Endothelial cell of umbilical vein (primary cell): ENCODE measurements around the gene MMP14. TPM values are rescaled to one million over a fixed set of nuclear protein-coding genes. Genes with fewer than 3 reads are reported as not detected.

Source experiments
- BruUV-seq: library from RNA; stranded (reverse); fragments of 400-500 nt; replicated peaks from 2 replicates; lab custom pipeline; 2021; lab: Mats Ljungman, UMichigan
- CTCF ChIA-PET: fragments of 300-600, 350-600 bp; sonication (Branson Sonifier 250); formaldehyde crosslinking; loops from one replicate; lab custom pipeline; 2021; ENCODE audit warnings: antibody characterized with exemption, inconsistent platforms; lab: Charles Lee
- POLR2A ChIA-PET: fragments of 300-600, 350-600 bp; sonication (Branson Sonifier 250); formaldehyde crosslinking; loops from one replicate; lab custom pipeline; 2021; ENCODE audit warnings: antibody characterized with exemption, inconsistent platforms; lab: Charles Lee
- DNase-seq: peaks from one replicate; pipeline ENCODE4 v3.0.0-alpha.2; 2011; ENCODE audit warnings: low read depth, low spot score
- FAIRE-seq: peaks from 2 replicates; lab custom pipeline; 2011; peaks lifted over from hg19 to GRCh38; lab: Jason Lieb, UNC
- H2AFZ ChIP-seq: 2 replicates; pipeline ENCODE4 v1.6.0; 2012; ENCODE audit warnings: low read depth, low read length, control low read depth, inconsistent platforms
- H3K27ac ChIP-seq: 2 replicates; pipeline ENCODE4 v1.5.1; 2011; ENCODE audit warnings: low read depth, mild to moderate bottlenecking, control low read depth, low read length, moderate library complexity; ENCODE audit not compliant: insufficient read depth
- H3K27me3 ChIP-seq, 2 experiments: 2 replicates each; pipeline versions ENCODE4 v1.6.0 to v1.6.1; 2011; ENCODE audit warnings: low read length in 2 of 2, mixed read lengths in 1 of 2; ENCODE audit not compliant: control insufficient read depth in 2 of 2, insufficient read depth in 2 of 2
- H3K36me3 ChIP-seq, 2 experiments: 2 replicates in 1 of 2; 3 replicates in 1 of 2; pipeline ENCODE4 v1.5.1; 2011; ENCODE audit warnings: low read length in 2 of 2, mild to moderate bottlenecking in 1 of 2, moderate library complexity in 1 of 2; ENCODE audit not compliant: control insufficient read depth in 2 of 2, insufficient read depth in 2 of 2; ENCODE audit errors: extremely low read depth in 1 of 2
- H3K4me1 ChIP-seq: 3 replicates; pipeline ENCODE4 v1.5.1; 2011; ENCODE audit warnings: mild to moderate bottlenecking, low read length; ENCODE audit not compliant: control insufficient read depth, insufficient read depth; ENCODE audit errors: extremely low read depth
- H3K4me2 ChIP-seq: 2 replicates; pipeline ENCODE4 v1.6.1; 2011; ENCODE audit warnings: low read length, control low read depth, mixed read lengths; ENCODE audit not compliant: insufficient read depth
- H3K4me3 ChIP-seq, 3 experiments: fragments of 200-600 bp in 1 of 3; sonication (generic), shearing (Covaris generic) in 1 of 3; replicated peaks in 1 of 3; 2 replicates each; pipeline ENCODE4 v1.5.1; 2011 to 2016; ENCODE audit warnings: control low read depth in 3 of 3, low read length in 3 of 3, mild to moderate bottlenecking in 2 of 3, inconsistent platforms in 1 of 3, low read depth in 1 of 3, moderate library complexity in 1 of 3; ENCODE audit not compliant: insufficient read depth in 1 of 3
- H3K79me2 ChIP-seq: 2 replicates; pipeline ENCODE4 v1.6.0; 2012; ENCODE audit warnings: low read length, inconsistent platforms; ENCODE audit not compliant: control insufficient read depth, insufficient read depth
- H3K9ac ChIP-seq: replicated peaks from 2 replicates; pipeline ENCODE3; 2011; ENCODE audit warnings: low read length, control low read depth; ENCODE audit not compliant: insufficient read depth; ENCODE audit errors: extremely low read depth
- H3K9me1 ChIP-seq: replicated peaks from 3 replicates; pipeline ENCODE4 v1.6.0; 2011; ENCODE audit warnings: mild to moderate bottlenecking, low read length; ENCODE audit not compliant: control insufficient read depth, insufficient read depth; ENCODE audit errors: extremely low read depth
- H3K9me3 ChIP-seq: replicated peaks from 2 replicates; pipeline ENCODE4 v1.5.1; 2012; ENCODE audit warnings: low read length, inconsistent platforms; ENCODE audit not compliant: control insufficient read depth, insufficient read depth
- H4K20me1 ChIP-seq: replicated peaks from 2 replicates; pipeline ENCODE3; 2011; ENCODE audit warnings: mild to moderate bottlenecking, low read length; ENCODE audit not compliant: control insufficient read depth, insufficient read depth; ENCODE audit errors: extremely low read depth
- EZH2 ChIP-seq: IDR thresholded peaks from 2 replicates; pipeline ENCODE4 v1.6.1; 2012; ENCODE audit warnings: borderline replicate concordance, low read depth, mild to moderate bottlenecking, moderate library complexity, low read length, inconsistent platforms; ENCODE audit not compliant: severe bottlenecking
- FOS ChIP-seq: IDR thresholded peaks from 2 replicates; pipeline ENCODE4 v1.6.1; 2011; ENCODE audit warnings: mild to moderate bottlenecking, low read length, moderate library complexity, borderline replicate concordance; ENCODE audit not compliant: insufficient read depth
- GATA2 ChIP-seq: IDR thresholded peaks from 2 replicates; pipeline ENCODE4 v1.7.0; 2011; ENCODE audit warnings: low read depth, mild to moderate bottlenecking, moderate library complexity, mixed read lengths, low read length; ENCODE audit not compliant: insufficient read length, insufficient read depth
- JUN ChIP-seq: IDR thresholded peaks from 2 replicates; pipeline ENCODE4 v1.6.1; 2011; ENCODE audit warnings: borderline replicate concordance, low read depth; ENCODE audit not compliant: insufficient read length, insufficient read depth
- MAX ChIP-seq: IDR thresholded peaks from 2 replicates; pipeline ENCODE4 v1.6.1; 2011; ENCODE audit not compliant: insufficient read depth, insufficient read length
- MYC ChIP-seq: IDR thresholded peaks from one replicate; pipeline ENCODE4 v1.6.1; 2011; ENCODE audit warnings: mild to moderate bottlenecking, low read depth, low read length
- POLR2A ChIP-seq: IDR thresholded peaks from 2 replicates; pipeline ENCODE4 v1.6.1; 2012; ENCODE audit warnings: low read depth, mild to moderate bottlenecking, control low read depth, low read length
- POLR2AphosphoS5 ChIP-seq: IDR thresholded peaks from 2 replicates; pipeline ENCODE4 v1.6.1; 2012; ENCODE audit warnings: low read depth, mild to moderate bottlenecking, control low read depth, low read length, moderate library complexity; ENCODE audit not compliant: insufficient read depth
- dilution Hi-C: fragments of 300-500 bp; cut with MboI; formaldehyde crosslinking; loops from one replicate; pipeline ENCODE4 v1.15.0; 2019; ENCODE audit warnings: low sequenced_read_pairs; ENCODE audit not compliant: extremely low pct_ligation_motif_present
- intact Hi-C: fragments of 100-400 bp; cut with micrococcal nuclease; formaldehyde crosslinking; loops from one replicate; pipeline ENCODE4 v1.10.0; 2022
- polyA plus RNA-seq, 4 experiments: library from polyadenylated mRNA; depleted of rRNA in 3 of 4; stranded (reverse) in 3 of 4; unstranded in 1 of 4; fragments of >200 nt; gene quantifications; 2 replicates each; pipeline versions ENCODE4 v1.2.1 to v1.2.3, GENCODE V29; 2011 to 2012; ENCODE audit warnings: missing spikeins in 1 of 4
- total RNA-seq: library from RNA; stranded (reverse); gene quantifications from 2 replicates; pipeline ENCODE4 v1.2.3, GENCODE V29; 2021
- TF ChIP-seq, protein P1 (sequence below), 2 donors: IDR thresholded peaks; 1 replicate in 1 of 2; 2 replicates in 1 of 2; pipeline ENCODE4 v1.5.1; 2011; ENCODE audit warnings: low read length in 2 of 2, mild to moderate bottlenecking in 2 of 2, moderate library complexity in 2 of 2, control low read depth in 1 of 2, inconsistent platforms in 1 of 2, low read depth in 1 of 2; ENCODE audit not compliant: insufficient read depth in 1 of 2; ENCODE audit errors: extremely low read depth in 1 of 2

MMP14 gene
- total and polyA plus RNA-seq, 2 donors (not counting 3 experiments of a cell fraction or from before 2014, with no cell fraction given): 506 to 603 TPM

DNA sequence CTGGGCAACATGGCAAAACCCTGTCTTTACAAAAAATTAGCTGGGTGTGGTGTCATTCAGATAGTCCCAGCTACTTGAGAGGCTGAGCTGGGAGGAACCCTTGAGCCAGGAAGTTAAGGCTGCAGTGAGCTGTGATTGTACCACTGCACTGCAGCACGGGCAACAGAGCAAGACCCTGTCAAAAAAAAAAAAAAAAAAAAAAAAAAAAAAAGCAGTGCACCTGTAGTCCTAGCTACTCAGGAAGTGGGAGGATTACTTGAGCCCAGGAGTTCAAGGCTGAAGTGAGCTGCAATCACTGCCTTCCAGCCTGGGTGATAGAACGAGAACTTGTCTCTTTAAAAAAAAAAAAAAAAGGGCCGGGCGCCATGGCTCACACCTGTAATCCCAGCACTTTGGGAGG lies 52.3 kb downstream of the MMP14 start:
- Histone ChIP-seq H3K9ac (no peak overlapping the region), H3K27me3 (no peaks in the 10 kb centered on the region), H3K4me1 (no peaks in the 10 kb centered on the region), H3K4me2 (no peak overlapping the region), H3K27ac (no peak overlapping the region), H4K20me1 (no peaks in the 10 kb centered on the region), H2AFZ (no peak overlapping the region), H3K9me1 (no peaks in the 10 kb centered on the region), H3K36me3 (no peaks in the 10 kb centered on the region), H3K79me2 (no peaks in the 10 kb centered on the region), H3K9me3 (no peaks in the 10 kb centered on the region), H3K4me3 (no peak overlapping the region)
- POLR2A ChIA-PET: interaction anchor here (0.6 to 0.7 kb wide), 3 partner anchors 17 to 85 kb away, joined by 3 to 10 read pairs (median 5); no protein-coding TSS in a partner anchor
- no TSS peak for BruUV-seq
- CTCF ChIA-PET: interaction anchor here (1.2 to 11.4 kb wide), 3 partner anchors 13 to 318 kb away, joined by 3 to 80 read pairs (median 5); no protein-coding TSS in a partner anchor
- TF ChIP-seq MYC (no peak), FOS (no peak)
- intact Hi-C loops: no loop called here
- no peak for FAIRE-seq
- no peak for DNase-seq
- dilution Hi-C loops: no loop called here

DNA sequence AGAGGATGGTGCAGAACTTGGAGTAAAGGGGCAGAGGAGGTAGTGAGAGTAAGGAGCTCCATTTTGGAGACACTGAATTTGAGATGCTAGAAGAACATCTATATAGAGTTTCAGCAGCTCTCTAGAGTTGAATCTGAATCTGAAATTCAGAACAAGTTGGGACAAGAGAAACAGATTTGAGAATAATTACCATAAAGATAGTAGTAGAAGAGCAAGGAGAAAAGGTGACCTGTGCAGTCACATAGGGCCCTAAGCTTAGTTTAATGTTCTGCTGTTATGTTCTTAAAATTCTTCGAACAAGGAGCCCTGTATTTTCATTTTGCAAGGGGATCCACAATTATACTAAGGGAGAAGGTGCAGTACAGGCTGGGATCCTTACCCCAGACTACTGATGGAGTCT lies 54.0 kb downstream of the MMP14 start:
- H3K4me3 ChIP-seq: no peak overlapping the region
- no peaks in the 10 kb centered on the region for H3K4me1 ChIP-seq
- FAIRE-seq (no peak), DNase-seq (no peak)
- ChIA-PET CTCF (interaction anchor here (1.4 to 11.4 kb wide), 5 partner anchors 8 to 26 kb away, joined by 3 to 80 read pairs (median 3); no protein-coding TSS in a partner anchor), POLR2A (no interaction called here)
- H3K9ac ChIP-seq: no peak overlapping the region
- BruUV-seq: no TSS peak
- H3K4me2 ChIP-seq: no peak overlapping the region
- no peak overlapping the region for H2AFZ ChIP-seq
- H3K9me3 ChIP-seq: no peaks in the 10 kb centered on the region
- no peak overlapping the region for H3K27ac ChIP-seq
- dilution Hi-C loops (no loop called here), intact Hi-C loops (no loop called here)
- no peaks in the 10 kb centered on the region for H3K79me2 ChIP-seq
- H4K20me1 ChIP-seq: no peaks in the 10 kb centered on the region
- TF ChIP-seq MAX (no peak), JUN (no peak), EZH2 (no peak), FOS (no peak), MYC (no peak), POLR2AphosphoS5 (no peak), GATA2 (no peak), POLR2A (no peak)
- TF ChIP-seq, protein P1, sequence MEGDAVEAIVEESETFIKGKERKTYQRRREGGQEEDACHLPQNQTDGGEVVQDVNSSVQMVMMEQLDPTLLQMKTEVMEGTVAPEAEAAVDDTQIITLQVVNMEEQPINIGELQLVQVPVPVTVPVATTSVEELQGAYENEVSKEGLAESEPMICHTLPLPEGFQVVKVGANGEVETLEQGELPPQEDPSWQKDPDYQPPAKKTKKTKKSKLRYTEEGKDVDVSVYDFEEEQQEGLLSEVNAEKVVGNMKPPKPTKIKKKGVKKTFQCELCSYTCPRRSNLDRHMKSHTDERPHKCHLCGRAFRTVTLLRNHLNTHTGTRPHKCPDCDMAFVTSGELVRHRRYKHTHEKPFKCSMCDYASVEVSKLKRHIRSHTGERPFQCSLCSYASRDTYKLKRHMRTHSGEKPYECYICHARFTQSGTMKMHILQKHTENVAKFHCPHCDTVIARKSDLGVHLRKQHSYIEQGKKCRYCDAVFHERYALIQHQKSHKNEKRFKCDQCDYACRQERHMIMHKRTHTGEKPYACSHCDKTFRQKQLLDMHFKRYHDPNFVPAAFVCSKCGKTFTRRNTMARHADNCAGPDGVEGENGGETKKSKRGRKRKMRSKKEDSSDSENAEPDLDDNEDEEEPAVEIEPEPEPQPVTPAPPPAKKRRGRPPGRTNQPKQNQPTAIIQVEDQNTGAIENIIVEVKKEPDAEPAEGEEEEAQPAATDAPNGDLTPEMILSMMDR (IDR thresholded peaks at IDR 0.05; ENCODE audit: extremely low read depth in 1 of 2, insufficient read depth in 1 of 2, low read depth in 1 of 2, low read length in 2 of 2): no peak
- H3K36me3 ChIP-seq: no peaks in the 10 kb centered on the region
- H3K27me3 ChIP-seq: no peaks in the 10 kb centered on the region
- H3K9me1 ChIP-seq: no peaks in the 10 kb centered on the region
